Endothelial cell of umbilical vein (primary cell): ENCODE data around the gene SFSWAP. TPM values are rescaled to one million over a fixed set of nuclear protein-coding genes. Genes with fewer than 3 reads are reported as not detected.

Experiments used
- BruUV-seq: library from RNA; stranded (reverse); fragments of 400-500 nt; replicated peaks from 2 replicates; lab custom pipeline; 2021; lab: Mats Ljungman, UMichigan
- CTCF ChIA-PET: fragments of 300-600, 350-600 bp; sonication (Branson Sonifier 250); formaldehyde crosslinking; loops from one replicate; lab custom pipeline; 2021; ENCODE audit warnings: antibody characterized with exemption, inconsistent platforms; lab: Charles Lee
- POLR2A ChIA-PET: fragments of 300-600, 350-600 bp; sonication (Branson Sonifier 250); formaldehyde crosslinking; loops from one replicate; lab custom pipeline; 2021; ENCODE audit warnings: antibody characterized with exemption, inconsistent platforms; lab: Charles Lee
- DNase-seq: peaks from one replicate; pipeline ENCODE4 v3.0.0-alpha.2; 2011; ENCODE audit warnings: low read depth, low spot score
- FAIRE-seq: peaks from 2 replicates; lab custom pipeline; 2011; peaks lifted over from hg19 to GRCh38; lab: Jason Lieb, UNC
- H2AFZ ChIP-seq: 2 replicates; pipeline ENCODE4 v1.6.0; 2012; ENCODE audit warnings: low read depth, low read length, control low read depth, inconsistent platforms
- H3K27ac ChIP-seq: 2 replicates; pipeline ENCODE4 v1.5.1; 2011; ENCODE audit warnings: low read depth, mild to moderate bottlenecking, control low read depth, low read length, moderate library complexity; ENCODE audit not compliant: insufficient read depth
- H3K27me3 ChIP-seq, 2 experiments: 2 replicates each; pipeline versions ENCODE4 v1.6.0 to v1.6.1; 2011; ENCODE audit warnings: low read length in 2 of 2, mixed read lengths in 1 of 2; ENCODE audit not compliant: control insufficient read depth in 2 of 2, insufficient read depth in 2 of 2
- H3K36me3 ChIP-seq, 2 experiments: 2 replicates in 1 of 2; 3 replicates in 1 of 2; pipeline ENCODE4 v1.5.1; 2011; ENCODE audit warnings: low read length in 2 of 2, mild to moderate bottlenecking in 1 of 2, moderate library complexity in 1 of 2; ENCODE audit not compliant: control insufficient read depth in 2 of 2, insufficient read depth in 2 of 2; ENCODE audit errors: extremely low read depth in 1 of 2
- H3K4me1 ChIP-seq: 3 replicates; pipeline ENCODE4 v1.5.1; 2011; ENCODE audit warnings: mild to moderate bottlenecking, low read length; ENCODE audit not compliant: control insufficient read depth, insufficient read depth; ENCODE audit errors: extremely low read depth
- H3K4me2 ChIP-seq: 2 replicates; pipeline ENCODE4 v1.6.1; 2011; ENCODE audit warnings: low read length, control low read depth, mixed read lengths; ENCODE audit not compliant: insufficient read depth
- H3K4me3 ChIP-seq, 3 experiments: fragments of 200-600 bp in 1 of 3; sonication (generic), shearing (Covaris generic) in 1 of 3; replicated peaks in 1 of 3; 2 replicates each; pipeline ENCODE4 v1.5.1; 2011 to 2016; ENCODE audit warnings: control low read depth in 3 of 3, low read length in 3 of 3, mild to moderate bottlenecking in 2 of 3, inconsistent platforms in 1 of 3, low read depth in 1 of 3, moderate library complexity in 1 of 3; ENCODE audit not compliant: insufficient read depth in 1 of 3
- H3K79me2 ChIP-seq: 2 replicates; pipeline ENCODE4 v1.6.0; 2012; ENCODE audit warnings: low read length, inconsistent platforms; ENCODE audit not compliant: control insufficient read depth, insufficient read depth
- H3K9ac ChIP-seq: replicated peaks from 2 replicates; pipeline ENCODE3; 2011; ENCODE audit warnings: low read length, control low read depth; ENCODE audit not compliant: insufficient read depth; ENCODE audit errors: extremely low read depth
- H3K9me1 ChIP-seq: replicated peaks from 3 replicates; pipeline ENCODE4 v1.6.0; 2011; ENCODE audit warnings: mild to moderate bottlenecking, low read length; ENCODE audit not compliant: control insufficient read depth, insufficient read depth; ENCODE audit errors: extremely low read depth
- H3K9me3 ChIP-seq: replicated peaks from 2 replicates; pipeline ENCODE4 v1.5.1; 2012; ENCODE audit warnings: low read length, inconsistent platforms; ENCODE audit not compliant: control insufficient read depth, insufficient read depth
- H4K20me1 ChIP-seq: replicated peaks from 2 replicates; pipeline ENCODE3; 2011; ENCODE audit warnings: mild to moderate bottlenecking, low read length; ENCODE audit not compliant: control insufficient read depth, insufficient read depth; ENCODE audit errors: extremely low read depth
- EZH2 ChIP-seq: IDR thresholded peaks from 2 replicates; pipeline ENCODE4 v1.6.1; 2012; ENCODE audit warnings: borderline replicate concordance, low read depth, mild to moderate bottlenecking, moderate library complexity, low read length, inconsistent platforms; ENCODE audit not compliant: severe bottlenecking
- FOS ChIP-seq: IDR thresholded peaks from 2 replicates; pipeline ENCODE4 v1.6.1; 2011; ENCODE audit warnings: mild to moderate bottlenecking, low read length, moderate library complexity, borderline replicate concordance; ENCODE audit not compliant: insufficient read depth
- GATA2 ChIP-seq: IDR thresholded peaks from 2 replicates; pipeline ENCODE4 v1.7.0; 2011; ENCODE audit warnings: low read depth, mild to moderate bottlenecking, moderate library complexity, mixed read lengths, low read length; ENCODE audit not compliant: insufficient read length, insufficient read depth
- JUN ChIP-seq: IDR thresholded peaks from 2 replicates; pipeline ENCODE4 v1.6.1; 2011; ENCODE audit warnings: borderline replicate concordance, low read depth; ENCODE audit not compliant: insufficient read length, insufficient read depth
- MAX ChIP-seq: IDR thresholded peaks from 2 replicates; pipeline ENCODE4 v1.6.1; 2011; ENCODE audit not compliant: insufficient read depth, insufficient read length
- MYC ChIP-seq: IDR thresholded peaks from one replicate; pipeline ENCODE4 v1.6.1; 2011; ENCODE audit warnings: mild to moderate bottlenecking, low read depth, low read length
- POLR2A ChIP-seq: IDR thresholded peaks from 2 replicates; pipeline ENCODE4 v1.6.1; 2012; ENCODE audit warnings: low read depth, mild to moderate bottlenecking, control low read depth, low read length
- POLR2AphosphoS5 ChIP-seq: IDR thresholded peaks from 2 replicates; pipeline ENCODE4 v1.6.1; 2012; ENCODE audit warnings: low read depth, mild to moderate bottlenecking, control low read depth, low read length, moderate library complexity; ENCODE audit not compliant: insufficient read depth
- dilution Hi-C: fragments of 300-500 bp; cut with MboI; formaldehyde crosslinking; loops from one replicate; pipeline ENCODE4 v1.15.0; 2019; ENCODE audit warnings: low sequenced_read_pairs; ENCODE audit not compliant: extremely low pct_ligation_motif_present
- intact Hi-C: fragments of 100-400 bp; cut with micrococcal nuclease; formaldehyde crosslinking; loops from one replicate; pipeline ENCODE4 v1.10.0; 2022
- polyA plus RNA-seq, 4 experiments: library from polyadenylated mRNA; depleted of rRNA in 3 of 4; stranded (reverse) in 3 of 4; unstranded in 1 of 4; fragments of >200 nt; gene quantifications; 2 replicates each; pipeline versions ENCODE4 v1.2.1 to v1.2.3, GENCODE V29; 2011 to 2012; ENCODE audit warnings: missing spikeins in 1 of 4
- total RNA-seq: library from RNA; stranded (reverse); gene quantifications from 2 replicates; pipeline ENCODE4 v1.2.3, GENCODE V29; 2021
- TF ChIP-seq, protein P1 (sequence below), 2 donors: IDR thresholded peaks; 1 replicate in 1 of 2; 2 replicates in 1 of 2; pipeline ENCODE4 v1.5.1; 2011; ENCODE audit warnings: low read length in 2 of 2, mild to moderate bottlenecking in 2 of 2, moderate library complexity in 2 of 2, control low read depth in 1 of 2, inconsistent platforms in 1 of 2, low read depth in 1 of 2; ENCODE audit not compliant: insufficient read depth in 1 of 2; ENCODE audit errors: extremely low read depth in 1 of 2

SFSWAP gene
- total and polyA plus RNA-seq, 2 donors (not counting 3 experiments of a cell fraction or from before 2014, with no cell fraction given) = 38.1 to 53.3 TPM

GRCh38 chr12:131683266-131684014 is 27.4 kb upstream of the SFSWAP start:
- Histone ChIP-seq H3K9me3 (no peaks in the 10 kb centered on the region), H3K36me3 (no peaks in the 10 kb centered on the region), H3K4me1 (no peaks in the 10 kb centered on the region), H3K9me1 (no peaks in the 10 kb centered on the region), H3K79me2 (no peaks in the 10 kb centered on the region), H3K27ac (no peak overlapping the region), H3K4me2 (no peak overlapping the region), H3K4me3 (no peak overlapping the region), H3K27me3 (no peaks in the 10 kb centered on the region), H2AFZ (no peak overlapping the region), H3K9ac (no peak overlapping the region), H4K20me1 (no peaks in the 10 kb centered on the region)
- CTCF ChIA-PET = no interaction called here
- no peak for DNase-seq
- dilution Hi-C loops (no loop called here), intact Hi-C loops (no loop called here)
- POLR2A ChIA-PET = no interaction called here
- TF ChIP-seq POLR2AphosphoS5 (no peak), JUN (no peak), EZH2 (no peak), MAX (no peak), FOS (no peak), POLR2A (no peak), GATA2 (no peak), MYC (no peak)
- TF ChIP-seq, protein P1, sequence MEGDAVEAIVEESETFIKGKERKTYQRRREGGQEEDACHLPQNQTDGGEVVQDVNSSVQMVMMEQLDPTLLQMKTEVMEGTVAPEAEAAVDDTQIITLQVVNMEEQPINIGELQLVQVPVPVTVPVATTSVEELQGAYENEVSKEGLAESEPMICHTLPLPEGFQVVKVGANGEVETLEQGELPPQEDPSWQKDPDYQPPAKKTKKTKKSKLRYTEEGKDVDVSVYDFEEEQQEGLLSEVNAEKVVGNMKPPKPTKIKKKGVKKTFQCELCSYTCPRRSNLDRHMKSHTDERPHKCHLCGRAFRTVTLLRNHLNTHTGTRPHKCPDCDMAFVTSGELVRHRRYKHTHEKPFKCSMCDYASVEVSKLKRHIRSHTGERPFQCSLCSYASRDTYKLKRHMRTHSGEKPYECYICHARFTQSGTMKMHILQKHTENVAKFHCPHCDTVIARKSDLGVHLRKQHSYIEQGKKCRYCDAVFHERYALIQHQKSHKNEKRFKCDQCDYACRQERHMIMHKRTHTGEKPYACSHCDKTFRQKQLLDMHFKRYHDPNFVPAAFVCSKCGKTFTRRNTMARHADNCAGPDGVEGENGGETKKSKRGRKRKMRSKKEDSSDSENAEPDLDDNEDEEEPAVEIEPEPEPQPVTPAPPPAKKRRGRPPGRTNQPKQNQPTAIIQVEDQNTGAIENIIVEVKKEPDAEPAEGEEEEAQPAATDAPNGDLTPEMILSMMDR (IDR thresholded peaks at IDR 0.05; ENCODE audit: extremely low read depth in 1 of 2, insufficient read depth in 1 of 2, low read depth in 1 of 2, low read length in 2 of 2) = no peak
- no peak for FAIRE-seq
- BruUV-seq = no TSS peak
